Measurements from ENCODE around the gene ARMC3. TPM values are rescaled to one million over a fixed set of nuclear protein-coding genes. Genes with fewer than 3 reads are reported as not detected.

The ARMC3 gene
- total RNA-seq, 2 experiments from 2014 or later = not detected

DNA sequence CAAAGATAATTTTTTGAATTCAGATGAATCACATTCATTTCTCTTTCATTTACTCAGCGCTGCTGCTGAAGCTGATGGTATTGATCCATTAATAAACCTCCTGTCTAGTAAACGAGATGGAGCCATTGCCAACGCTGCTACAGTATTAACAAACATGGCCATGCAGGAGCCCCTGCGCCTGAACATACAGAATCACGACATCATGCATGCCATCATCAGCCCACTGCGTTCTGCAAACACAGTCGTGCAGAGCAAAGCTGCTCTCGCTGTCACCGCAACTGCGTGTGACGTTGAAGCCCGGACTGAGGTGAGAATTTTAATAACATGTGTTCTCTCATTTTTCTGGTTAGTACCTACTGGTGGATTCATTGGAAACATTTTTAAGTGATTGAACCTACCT, 70.2 kb downstream of the ARMC3 start:
- CTCF ChIA-PET (ENCODE audit: unreplicated experiment) = no interaction called here
- intact Hi-C loops (cut with micrococcal nuclease; ENCODE audit: unreplicated experiment) = no loop called here
- no peaks in the 10 kb centered on the region for H3K79me2 ChIP-seq (ENCODE audit: insufficient read depth, low read depth, low read length)
- H3K4me3 ChIP-seq (ENCODE audit: low read depth, low read length, poor library complexity, severe bottlenecking) = no peak overlapping the region
- TF ChIP-seq EZH2phosphoT487 (IDR thresholded peaks at IDR 0.05; ENCODE audit: borderline replicate concordance, low read depth, low read length) = no peak
- TF ChIP-seq, protein P1, sequence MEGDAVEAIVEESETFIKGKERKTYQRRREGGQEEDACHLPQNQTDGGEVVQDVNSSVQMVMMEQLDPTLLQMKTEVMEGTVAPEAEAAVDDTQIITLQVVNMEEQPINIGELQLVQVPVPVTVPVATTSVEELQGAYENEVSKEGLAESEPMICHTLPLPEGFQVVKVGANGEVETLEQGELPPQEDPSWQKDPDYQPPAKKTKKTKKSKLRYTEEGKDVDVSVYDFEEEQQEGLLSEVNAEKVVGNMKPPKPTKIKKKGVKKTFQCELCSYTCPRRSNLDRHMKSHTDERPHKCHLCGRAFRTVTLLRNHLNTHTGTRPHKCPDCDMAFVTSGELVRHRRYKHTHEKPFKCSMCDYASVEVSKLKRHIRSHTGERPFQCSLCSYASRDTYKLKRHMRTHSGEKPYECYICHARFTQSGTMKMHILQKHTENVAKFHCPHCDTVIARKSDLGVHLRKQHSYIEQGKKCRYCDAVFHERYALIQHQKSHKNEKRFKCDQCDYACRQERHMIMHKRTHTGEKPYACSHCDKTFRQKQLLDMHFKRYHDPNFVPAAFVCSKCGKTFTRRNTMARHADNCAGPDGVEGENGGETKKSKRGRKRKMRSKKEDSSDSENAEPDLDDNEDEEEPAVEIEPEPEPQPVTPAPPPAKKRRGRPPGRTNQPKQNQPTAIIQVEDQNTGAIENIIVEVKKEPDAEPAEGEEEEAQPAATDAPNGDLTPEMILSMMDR (conservative IDR thresholded peaks at IDR 0.05; ENCODE audit: low read length) = no peak
- H3K4me2 ChIP-seq (ENCODE audit: low read length) = no peak overlapping the region
- DNase-seq (ENCODE audit: low spot score) = no peak
- no peaks in the 10 kb centered on the region for H4K20me1 ChIP-seq (ENCODE audit: insufficient read depth, low read length)
- no peaks in the 10 kb centered on the region for H3K4me1 ChIP-seq (ENCODE audit: insufficient read depth, low read length, poor library complexity, severe bottlenecking)
- POLR2A ChIA-PET = no interaction called here
- H2AFZ ChIP-seq (ENCODE audit: low read length) = no peak overlapping the region
- no peaks in the 10 kb centered on the region for H3K9me3 ChIP-seq (ENCODE audit: low read length)
- no peak overlapping the region for H3K27ac ChIP-seq (ENCODE audit: low read depth, low read length, poor library complexity, severe bottlenecking)
- no peaks in the 10 kb centered on the region for H3K36me3 ChIP-seq (ENCODE audit: insufficient read depth, low read length)
- BruUV-seq (replicated peaks) = no TSS peak
- no peaks in the 10 kb centered on the region for H3K9me2 ChIP-seq (ENCODE audit: insufficient read depth, low read length)

DNA sequence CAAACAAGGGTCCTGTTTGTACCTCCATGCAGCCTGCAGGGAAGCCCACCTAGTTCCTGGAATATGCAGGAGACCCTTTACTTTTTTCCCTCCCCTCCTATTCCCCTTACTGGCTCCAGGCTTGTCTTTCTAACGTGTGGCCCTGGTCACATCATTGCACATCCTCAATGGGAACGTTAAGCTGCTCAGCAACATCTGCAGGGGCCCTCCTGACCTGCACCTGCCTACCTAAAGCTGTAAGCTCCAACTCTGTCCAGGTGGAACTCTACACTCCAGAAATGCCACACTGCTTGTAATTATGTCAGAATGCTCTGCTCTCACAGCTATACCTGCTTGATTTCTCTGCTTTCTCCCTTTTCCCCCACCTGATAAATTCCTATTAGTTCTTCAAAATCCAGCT, 72.1 kb downstream of the ARMC3 start:
- H3K79me2 ChIP-seq (ENCODE audit: insufficient read depth, low read depth, low read length) = no peaks in the 10 kb centered on the region
- no peak for DNase-seq (ENCODE audit: low spot score)
- TF ChIP-seq, protein P1 (conservative IDR thresholded peaks at IDR 0.05; ENCODE audit: low read length) = no peak
- no peak for TF ChIP-seq EZH2phosphoT487 (IDR thresholded peaks at IDR 0.05; ENCODE audit: borderline replicate concordance, low read depth, low read length)
- no peak overlapping the region for H3K4me2 ChIP-seq (ENCODE audit: low read length)
- H3K27ac ChIP-seq (ENCODE audit: low read depth, low read length, poor library complexity, severe bottlenecking) = no peak overlapping the region
- H2AFZ ChIP-seq (ENCODE audit: low read length) = no peak overlapping the region
- no peaks in the 10 kb centered on the region for H3K36me3 ChIP-seq (ENCODE audit: insufficient read depth, low read length)
- no peaks in the 10 kb centered on the region for H3K9me3 ChIP-seq (ENCODE audit: low read length)
- intact Hi-C loops (cut with micrococcal nuclease; ENCODE audit: unreplicated experiment) = no loop called here
- H3K4me3 ChIP-seq (ENCODE audit: low read depth, low read length, poor library complexity, severe bottlenecking) = no peak overlapping the region
- no TSS peak for BruUV-seq (replicated peaks)
- no peaks in the 10 kb centered on the region for H3K9me2 ChIP-seq (ENCODE audit: insufficient read depth, low read length)
- ChIA-PET CTCF (ENCODE audit: unreplicated experiment) (no interaction called here), POLR2A (interaction anchor here (0.8 to 1.6 kb wide), 2 partner anchors 13 to 15 kb away, joined by 3 to 5 read pairs; no protein-coding TSS in a partner anchor)
- no peaks in the 10 kb centered on the region for H3K4me1 ChIP-seq (ENCODE audit: insufficient read depth, low read length, poor library complexity, severe bottlenecking)
- H4K20me1 ChIP-seq (ENCODE audit: insufficient read depth, low read length) = no peaks in the 10 kb centered on the region

DNA sequence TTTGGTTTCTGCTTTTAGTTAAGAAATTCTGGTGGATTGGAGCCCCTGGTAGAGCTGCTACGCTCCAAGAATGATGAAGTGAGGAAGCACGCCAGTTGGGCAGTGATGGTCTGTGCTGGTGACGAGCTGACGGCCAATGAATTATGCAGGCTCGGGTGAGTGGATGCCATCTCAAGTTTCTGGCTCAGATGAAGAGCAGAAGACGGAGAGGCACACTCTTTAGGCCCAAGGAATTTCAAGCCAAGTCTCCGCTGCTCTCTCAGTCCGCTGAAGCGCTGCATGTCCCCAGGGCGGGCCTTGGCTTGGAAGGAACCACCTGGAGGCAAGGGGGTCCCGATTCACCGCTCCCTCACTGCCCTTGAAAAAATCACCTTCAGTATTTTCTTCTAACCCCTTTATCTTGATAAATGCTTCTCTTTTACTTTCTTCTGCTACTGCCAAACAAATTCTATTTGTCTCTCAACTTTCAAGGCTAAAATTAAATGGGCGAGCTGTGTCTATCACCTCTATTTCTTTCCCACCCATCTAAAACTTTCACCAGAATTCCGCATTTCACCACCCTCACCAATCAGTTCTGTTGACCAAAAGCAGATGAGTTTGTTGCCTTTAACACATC, 74.2 kb downstream of the ARMC3 start:
- TF ChIP-seq, protein P1 (conservative IDR thresholded peaks at IDR 0.05; ENCODE audit: low read length) = no peak
- TF ChIP-seq EZH2phosphoT487 (IDR thresholded peaks at IDR 0.05; ENCODE audit: borderline replicate concordance, low read depth, low read length) = no peak
- no peaks in the 10 kb centered on the region for H3K9me3 ChIP-seq (ENCODE audit: low read length)
- ChIA-PET CTCF (ENCODE audit: unreplicated experiment) (no interaction called here), POLR2A (interaction anchor here (0.6 kb wide), 1 partner anchor 1959 kb away, joined by 3 read pairs; no protein-coding TSS in a partner anchor)
- no peak for DNase-seq (ENCODE audit: low spot score)
- no peaks in the 10 kb centered on the region for H3K4me1 ChIP-seq (ENCODE audit: insufficient read depth, low read length, poor library complexity, severe bottlenecking)
- no peaks in the 10 kb centered on the region for H4K20me1 ChIP-seq (ENCODE audit: insufficient read depth, low read length)
- BruUV-seq (replicated peaks) = no TSS peak
- H3K27ac ChIP-seq (ENCODE audit: low read depth, low read length, poor library complexity, severe bottlenecking) = no peak overlapping the region
- no peaks in the 10 kb centered on the region for H3K9me2 ChIP-seq (ENCODE audit: insufficient read depth, low read length)
- intact Hi-C loops (cut with micrococcal nuclease; ENCODE audit: unreplicated experiment) = no loop called here
- no peaks in the 10 kb centered on the region for H3K36me3 ChIP-seq (ENCODE audit: insufficient read depth, low read length)
- H3K4me3 ChIP-seq (ENCODE audit: low read depth, low read length, poor library complexity, severe bottlenecking) = no peak overlapping the region
- H3K79me2 ChIP-seq (ENCODE audit: insufficient read depth, low read depth, low read length) = no peaks in the 10 kb centered on the region
- no peak overlapping the region for H2AFZ ChIP-seq (ENCODE audit: low read length)
- H3K4me2 ChIP-seq (ENCODE audit: low read length) = no peak overlapping the region

All from OCI-LY7 (cell line).